ENCODE results near the gene ABCG1.

ABCG1 gene

GRCh38 chr21:42286416-42286815 lies 67.5 kb downstream of the ABCG1 start:
- DNase-seq (ENCODE audit: low spot score) = peak; percentile 58
- no peak for TF ChIP-seq CTCF (IDR thresholded peaks at IDR 0.05; ENCODE audit: extremely low read depth, insufficient read depth, missing control alignments)
- in situ Hi-C loops (cut with MboI; ENCODE audit: low pct_unique_long_range_greater_than_20kb, low sequenced_read_pairs, unreplicated experiment) = no loop called here

GRCh38 chr21:42287193-42288083 lies 68.5 kb downstream of the ABCG1 start:
- TF ChIP-seq CTCF (IDR thresholded peaks at IDR 0.05; ENCODE audit: extremely low read depth, insufficient read depth, missing control alignments) = no peak
- DNase-seq (ENCODE audit: low spot score) = no peak
- in situ Hi-C loops (cut with MboI; ENCODE audit: low pct_unique_long_range_greater_than_20kb, low sequenced_read_pairs, unreplicated experiment) = no loop called here

GRCh38 chr21:42288962-42289361 lies 70.0 kb downstream of the ABCG1 start:
- in situ Hi-C loops (cut with MboI; ENCODE audit: low pct_unique_long_range_greater_than_20kb, low sequenced_read_pairs, unreplicated experiment) = no loop called here
- TF ChIP-seq CTCF (IDR thresholded peaks at IDR 0.05; ENCODE audit: extremely low read depth, insufficient read depth, missing control alignments) = no peak
- no peak for DNase-seq (ENCODE audit: low spot score)

GRCh38 chr21:42289926-42290325 lies 71.0 kb downstream of the ABCG1 start:
- no peak for TF ChIP-seq CTCF (IDR thresholded peaks at IDR 0.05; ENCODE audit: extremely low read depth, insufficient read depth, missing control alignments)
- in situ Hi-C loops (cut with MboI; ENCODE audit: low pct_unique_long_range_greater_than_20kb, low sequenced_read_pairs, unreplicated experiment) = no loop called here
- no peak for DNase-seq (ENCODE audit: low spot score)

GRCh38 chr21:42290505-42290904 lies 71.6 kb downstream of the ABCG1 start:
- in situ Hi-C loops (cut with MboI; ENCODE audit: low pct_unique_long_range_greater_than_20kb, low sequenced_read_pairs, unreplicated experiment) = no loop called here
- no peak for DNase-seq (ENCODE audit: low spot score)

More at GRCh38 chr21:42290505-42290904, 71.6 kb downstream of the ABCG1 start:
- no peak for TF ChIP-seq CTCF (IDR thresholded peaks at IDR 0.05; ENCODE audit: extremely low read depth, insufficient read depth, missing control alignments)
